GM23338 (cell line): ENCODE data around the gene CEP192. TPM values are rescaled to one million over a fixed set of nuclear protein-coding genes. Genes with fewer than 3 reads are reported as not detected.

Experiments used
- ATAC-seq: fragments of 200-7000 bp; cut with Tn5 transposase; 3 replicates; pipeline ENCODE4 v1.9.1; 2020
- DNase-seq: peaks from one replicate; pipeline ENCODE4 v3.0.0-alpha.2; 2015; ENCODE audit warnings: low spot score
- H2AFZ ChIP-seq: fragments of 200-600 bp; sonication (generic); 2 replicates; pipeline ENCODE4 v1.8.0; 2016; ENCODE audit warnings: antibody characterized with exemption, mild to moderate bottlenecking, moderate library complexity
- H3F3A ChIP-seq: fragments of 200-600 bp; sonication (generic); replicated peaks from 2 replicates; pipeline ENCODE4 v1.8.0; 2017; ENCODE audit warnings: antibody characterized with exemption, mixed run types, low read depth
- H3K27ac ChIP-seq: fragments of 200-600 bp; sonication (generic); 2 replicates; pipeline ENCODE4 v1.6.1; 2016; ENCODE audit warnings: low read depth
- H3K27me3 ChIP-seq: fragments of 200-600 bp; sonication (generic); 2 replicates; pipeline ENCODE4 v1.8.0; 2016; ENCODE audit warnings: mild to moderate bottlenecking, mixed run types, moderate library complexity; ENCODE audit not compliant: insufficient read depth
- H3K36me3 ChIP-seq: fragments of 200-600 bp; sonication (generic); 2 replicates; pipeline ENCODE4 v1.8.0; 2016; ENCODE audit warnings: mild to moderate bottlenecking; ENCODE audit not compliant: insufficient read depth
- H3K4me1 ChIP-seq: fragments of 200-600 bp; sonication (generic); 2 replicates; pipeline ENCODE4 v1.8.0; 2016; ENCODE audit warnings: mild to moderate bottlenecking, moderate library complexity; ENCODE audit not compliant: insufficient read depth
- H3K4me2 ChIP-seq: fragments of 200-600 bp; sonication (generic); 2 replicates; pipeline ENCODE4 v1.7.1; 2017; ENCODE audit warnings: mixed run types
- H3K4me3 ChIP-seq: fragments of 200-600 bp; sonication (generic); 2 replicates; pipeline ENCODE4 v1.6.1; 2016; ENCODE audit warnings: mixed run types
- H3K79me2 ChIP-seq: fragments of 200-600 bp; sonication (generic); replicated peaks from 2 replicates; pipeline ENCODE4 v1.8.0; 2017; ENCODE audit warnings: mild to moderate bottlenecking; ENCODE audit not compliant: insufficient read depth
- H3K9me2 ChIP-seq: fragments of 200-600 bp; sonication (generic); 2 replicates; pipeline ENCODE4 v1.8.0; 2017; ENCODE audit not compliant: insufficient read depth
- H4K20me1 ChIP-seq: fragments of 200-600 bp; sonication (generic); replicated peaks from 2 replicates; pipeline ENCODE4 v1.8.0; 2017; ENCODE audit warnings: mild to moderate bottlenecking; ENCODE audit not compliant: insufficient read depth
- H3K27ac Mint-ChIP-seq: 2 replicates; pipeline ENCODE4 v1.8.0; 2020; ENCODE audit warnings: inconsistent platforms, mild to moderate bottlenecking, moderate library complexity, mixed read lengths
- H3K27me3 Mint-ChIP-seq: 3 replicates; pipeline ENCODE4 v1.8.0; 2022; ENCODE audit warnings: low read depth, mild to moderate bottlenecking, moderate library complexity, mixed read lengths, inconsistent platforms; ENCODE audit not compliant: insufficient read depth, poor library complexity
- H3K36me3 Mint-ChIP-seq: 3 replicates; pipeline ENCODE4 v1.8.0; 2021; ENCODE audit warnings: low read depth, mild to moderate bottlenecking, inconsistent platforms, moderate library complexity, mixed read lengths
- H3K4me1 Mint-ChIP-seq: 3 replicates; pipeline ENCODE4 v1.8.0; 2020; ENCODE audit warnings: mild to moderate bottlenecking, inconsistent platforms, mixed read lengths
- H3K4me3 Mint-ChIP-seq: 3 replicates; pipeline ENCODE4 v1.8.0; 2021; ENCODE audit warnings: moderate library complexity, mild to moderate bottlenecking, inconsistent platforms, mixed read lengths
- H3K9me3 Mint-ChIP-seq: 3 replicates; pipeline ENCODE4 v1.8.0; 2020; ENCODE audit warnings: moderate library complexity, mild to moderate bottlenecking, inconsistent platforms, mixed read lengths
- CREB1 ChIP-seq: fragments of 250-450 bp; sonication (Bioruptor Pico); IDR thresholded peaks from 2 replicates; pipeline ENCODE4 v1.5.0; 2020; ENCODE audit warnings: low read depth, mild to moderate bottlenecking, moderate library complexity
- CTCF ChIP-seq, 2 experiments: fragments of 200-600 bp in 1 of 2; sonication (generic) in 1 of 2; conservative IDR thresholded peaks; 2 replicates each; pipeline versions ENCODE4 v1.5.1 to v1.6.1; 2016 to 2017; ENCODE audit warnings: antibody characterized with exemption in 2 of 2, low read depth in 2 of 2, mild to moderate bottlenecking in 2 of 2, moderate library complexity in 1 of 2
- ETS1 ChIP-seq: IDR thresholded peaks from 2 replicates; pipeline ENCODE4 v1.6.1; 2016; ENCODE audit warnings: antibody characterized with exemption
- EZH2 ChIP-seq: fragments of 200-600 bp; sonication (generic); IDR thresholded peaks from one replicate; pipeline ENCODE4 v1.8.0; 2017; ENCODE audit warnings: antibody characterized with exemption, mild to moderate bottlenecking, low read depth; ENCODE audit not compliant: unreplicated experiment
- EZH2phosphoT487 ChIP-seq: fragments of 200-600 bp; sonication (generic); IDR thresholded peaks from one replicate; pipeline ENCODE4 v1.8.1; 2018; ENCODE audit warnings: antibody characterized with exemption; ENCODE audit not compliant: unreplicated experiment
- JUNB ChIP-seq: IDR thresholded peaks from one replicate; pipeline ENCODE4 v1.6.1; 2016; ENCODE audit warnings: antibody characterized with exemption; ENCODE audit not compliant: unreplicated experiment
- NANOG ChIP-seq: IDR thresholded peaks from 2 replicates; pipeline ENCODE4 v1.6.1; 2016; ENCODE audit warnings: antibody characterized with exemption, borderline replicate concordance
- POLR2AphosphoS5 ChIP-seq: IDR thresholded peaks from 2 replicates; pipeline ENCODE4 v1.6.1; 2016; ENCODE audit warnings: antibody characterized with exemption, low read depth
- REST ChIP-seq: IDR thresholded peaks from one replicate; pipeline ENCODE4 v1.6.1; 2018; ENCODE audit warnings: antibody characterized with exemption; ENCODE audit not compliant: unreplicated experiment
- STAT1 ChIP-seq: IDR thresholded peaks from one replicate; pipeline ENCODE4 v1.6.1; 2016; ENCODE audit warnings: antibody characterized with exemption; ENCODE audit not compliant: unreplicated experiment
- ZNF114 ChIP-seq: fragments of 250-450 bp; sonication (Bioruptor Pico); IDR thresholded peaks from 2 replicates; pipeline ENCODE4 v1.5.0; 2020; ENCODE audit warnings: mild to moderate bottlenecking, moderate library complexity
- ZNF331 ChIP-seq: fragments of 250-450 bp; sonication (Bioruptor Pico); IDR thresholded peaks from 2 replicates; pipeline ENCODE4 v1.5.0; 2020; ENCODE audit warnings: low read depth, mild to moderate bottlenecking, moderate library complexity
- polyA plus RNA-seq: library from polyadenylated mRNA; unstranded; fragments of >200 nt; fragmentation: Nextera tagmentation; extraction: Ambion mirVana; gene quantifications from 2 replicates; pipeline ENCODE4 v1.2.1, GENCODE V29; 2016
- total RNA-seq: library from RNA; depleted of rRNA; stranded (reverse); fragments of >200 nt; shearing (Covaris generic); gene quantifications from 2 replicates; pipeline ENCODE4 v1.2.3, GENCODE V29; 2014

CEP192 gene
- total and polyA plus RNA-seq, 2 experiments from 2014 or later, result 15.2 to 30.6 TPM

DNA sequence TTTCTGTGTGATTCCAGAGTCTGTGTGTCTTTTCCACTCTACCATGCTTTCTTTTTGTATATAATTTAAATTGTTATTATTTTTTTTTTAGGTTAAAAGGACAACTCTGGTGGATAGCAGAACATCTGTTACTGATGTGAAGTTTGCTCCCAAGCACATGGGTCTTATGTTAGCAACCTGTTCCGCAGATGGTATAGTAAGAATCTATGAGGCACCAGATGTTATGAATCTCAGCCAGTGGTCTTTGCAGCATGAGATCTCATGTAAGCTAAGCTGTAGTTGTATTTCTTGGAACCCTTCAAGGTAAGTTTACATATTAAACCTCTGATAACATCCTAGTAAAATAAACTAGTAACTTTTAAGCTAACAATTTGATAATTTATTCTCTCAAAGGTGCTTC is 28.1 kb upstream of the CEP192 start (continued):
- no peak for TF ChIP-seq REST
- no peak for TF ChIP-seq CREB1 (CRISPR knock-in tag)
- TF ChIP-seq ZNF114, result no peak
- no peak for TF ChIP-seq STAT1
- TF ChIP-seq NANOG, result no peak
- no peak for TF ChIP-seq ZNF331
- no peak for TF ChIP-seq POLR2AphosphoS5

DNA sequence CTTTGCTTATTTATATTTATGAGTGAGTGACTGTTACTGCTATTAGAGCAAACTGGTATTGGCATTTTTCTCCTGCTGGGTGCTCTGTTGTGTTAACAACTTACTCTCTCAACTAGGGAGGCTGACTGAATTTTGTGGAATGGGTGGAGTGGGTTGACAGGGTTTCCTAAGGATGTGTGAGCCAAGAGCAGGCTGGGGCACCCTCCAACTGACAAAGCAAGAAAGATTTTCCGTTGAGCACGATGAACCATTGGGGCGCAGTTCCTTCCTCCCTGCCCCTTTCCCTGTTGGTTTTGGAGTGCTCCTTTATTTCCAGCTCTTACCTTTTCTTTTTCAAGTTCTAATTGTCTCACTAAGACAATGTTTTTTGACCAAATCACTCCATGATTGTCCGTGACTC is 23.0 kb upstream of the CEP192 start:
- H3K4me2 ChIP-seq, result no peak overlapping the region
- no peak overlapping the region for H3K4me3 Mint-ChIP-seq
- H3K36me3 ChIP-seq, result peaks cover 28% of the 10 kb centered on the region
- no peak overlapping the region for H3K27ac ChIP-seq
- peaks cover 84% of the 10 kb centered on the region for H3K36me3 Mint-ChIP-seq
- peaks cover 6% of the 10 kb centered on the region for H3K27me3 Mint-ChIP-seq
- DNase-seq (no peak), ATAC-seq (no peak)
- no peaks in the 10 kb centered on the region for H3F3A ChIP-seq
- H3K27me3 ChIP-seq, result no peaks in the 10 kb centered on the region
- no peak overlapping the region for H3K27ac Mint-ChIP-seq
- H3K4me3 ChIP-seq, result no peak overlapping the region
- H4K20me1 ChIP-seq, result peaks cover 13% of the 10 kb centered on the region
- peaks cover 29% of the 10 kb centered on the region for H3K79me2 ChIP-seq
- H3K4me1 ChIP-seq, result no peaks in the 10 kb centered on the region
- no peaks in the 10 kb centered on the region for H3K9me2 ChIP-seq
- no peaks in the 10 kb centered on the region for H3K9me3 Mint-ChIP-seq
- H2AFZ ChIP-seq, result no peak overlapping the region
- no peaks in the 10 kb centered on the region for H3K4me1 Mint-ChIP-seq
- TF ChIP-seq NANOG (no peak), ZNF114 (no peak), ETS1 (no peak), CTCF (conservative IDR thresholded peaks at IDR 0.05; ENCODE audit: low read depth in 2 of 2) (no peak), JUNB (no peak), POLR2AphosphoS5 (no peak), EZH2phosphoT487 (no peak), EZH2 (no peak), STAT1 (no peak), ZNF331 (no peak), CREB1 (CRISPR knock-in tag) (no peak), REST (no peak)
